Endothelial cell of umbilical vein (primary cell): Measurements from ENCODE around the gene ADAP1. TPM values are rescaled to one million over a fixed set of nuclear protein-coding genes. Genes with fewer than 3 reads are reported as not detected.

ENCODE experiments used
- BruUV-seq: library from RNA; stranded (reverse); fragments of 400-500 nt; replicated peaks from 2 replicates; lab custom pipeline; 2021; lab: Mats Ljungman, UMichigan
- CTCF ChIA-PET: fragments of 300-600, 350-600 bp; sonication (Branson Sonifier 250); formaldehyde crosslinking; loops from one replicate; lab custom pipeline; 2021; ENCODE audit warnings: antibody characterized with exemption, inconsistent platforms; lab: Charles Lee
- POLR2A ChIA-PET: fragments of 300-600, 350-600 bp; sonication (Branson Sonifier 250); formaldehyde crosslinking; loops from one replicate; lab custom pipeline; 2021; ENCODE audit warnings: antibody characterized with exemption, inconsistent platforms; lab: Charles Lee
- DNase-seq: peaks from one replicate; pipeline ENCODE4 v3.0.0-alpha.2; 2011; ENCODE audit warnings: low read depth, low spot score
- FAIRE-seq: peaks from 2 replicates; lab custom pipeline; 2011; peaks lifted over from hg19 to GRCh38; lab: Jason Lieb, UNC
- H2AFZ ChIP-seq: 2 replicates; pipeline ENCODE4 v1.6.0; 2012; ENCODE audit warnings: low read depth, low read length, control low read depth, inconsistent platforms
- H3K27ac ChIP-seq: 2 replicates; pipeline ENCODE4 v1.5.1; 2011; ENCODE audit warnings: low read depth, mild to moderate bottlenecking, control low read depth, low read length, moderate library complexity; ENCODE audit not compliant: insufficient read depth
- H3K27me3 ChIP-seq, 2 experiments: 2 replicates each; pipeline versions ENCODE4 v1.6.0 to v1.6.1; 2011; ENCODE audit warnings: low read length in 2 of 2, mixed read lengths in 1 of 2; ENCODE audit not compliant: control insufficient read depth in 2 of 2, insufficient read depth in 2 of 2
- H3K36me3 ChIP-seq, 2 experiments: 2 replicates in 1 of 2; 3 replicates in 1 of 2; pipeline ENCODE4 v1.5.1; 2011; ENCODE audit warnings: low read length in 2 of 2, mild to moderate bottlenecking in 1 of 2, moderate library complexity in 1 of 2; ENCODE audit not compliant: control insufficient read depth in 2 of 2, insufficient read depth in 2 of 2; ENCODE audit errors: extremely low read depth in 1 of 2
- H3K4me1 ChIP-seq: 3 replicates; pipeline ENCODE4 v1.5.1; 2011; ENCODE audit warnings: mild to moderate bottlenecking, low read length; ENCODE audit not compliant: control insufficient read depth, insufficient read depth; ENCODE audit errors: extremely low read depth
- H3K4me2 ChIP-seq: 2 replicates; pipeline ENCODE4 v1.6.1; 2011; ENCODE audit warnings: low read length, control low read depth, mixed read lengths; ENCODE audit not compliant: insufficient read depth
- H3K4me3 ChIP-seq, 3 experiments: fragments of 200-600 bp in 1 of 3; sonication (generic), shearing (Covaris generic) in 1 of 3; replicated peaks in 1 of 3; 2 replicates each; pipeline ENCODE4 v1.5.1; 2011 to 2016; ENCODE audit warnings: control low read depth in 3 of 3, low read length in 3 of 3, mild to moderate bottlenecking in 2 of 3, inconsistent platforms in 1 of 3, low read depth in 1 of 3, moderate library complexity in 1 of 3; ENCODE audit not compliant: insufficient read depth in 1 of 3
- H3K79me2 ChIP-seq: 2 replicates; pipeline ENCODE4 v1.6.0; 2012; ENCODE audit warnings: low read length, inconsistent platforms; ENCODE audit not compliant: control insufficient read depth, insufficient read depth
- H3K9ac ChIP-seq: replicated peaks from 2 replicates; pipeline ENCODE3; 2011; ENCODE audit warnings: low read length, control low read depth; ENCODE audit not compliant: insufficient read depth; ENCODE audit errors: extremely low read depth
- H3K9me1 ChIP-seq: replicated peaks from 3 replicates; pipeline ENCODE4 v1.6.0; 2011; ENCODE audit warnings: mild to moderate bottlenecking, low read length; ENCODE audit not compliant: control insufficient read depth, insufficient read depth; ENCODE audit errors: extremely low read depth
- H3K9me3 ChIP-seq: replicated peaks from 2 replicates; pipeline ENCODE4 v1.5.1; 2012; ENCODE audit warnings: low read length, inconsistent platforms; ENCODE audit not compliant: control insufficient read depth, insufficient read depth
- H4K20me1 ChIP-seq: replicated peaks from 2 replicates; pipeline ENCODE3; 2011; ENCODE audit warnings: mild to moderate bottlenecking, low read length; ENCODE audit not compliant: control insufficient read depth, insufficient read depth; ENCODE audit errors: extremely low read depth
- EZH2 ChIP-seq: IDR thresholded peaks from 2 replicates; pipeline ENCODE4 v1.6.1; 2012; ENCODE audit warnings: borderline replicate concordance, low read depth, mild to moderate bottlenecking, moderate library complexity, low read length, inconsistent platforms; ENCODE audit not compliant: severe bottlenecking
- FOS ChIP-seq: IDR thresholded peaks from 2 replicates; pipeline ENCODE4 v1.6.1; 2011; ENCODE audit warnings: mild to moderate bottlenecking, low read length, moderate library complexity, borderline replicate concordance; ENCODE audit not compliant: insufficient read depth
- GATA2 ChIP-seq: IDR thresholded peaks from 2 replicates; pipeline ENCODE4 v1.7.0; 2011; ENCODE audit warnings: low read depth, mild to moderate bottlenecking, moderate library complexity, mixed read lengths, low read length; ENCODE audit not compliant: insufficient read length, insufficient read depth
- JUN ChIP-seq: IDR thresholded peaks from 2 replicates; pipeline ENCODE4 v1.6.1; 2011; ENCODE audit warnings: borderline replicate concordance, low read depth; ENCODE audit not compliant: insufficient read length, insufficient read depth
- MYC ChIP-seq: IDR thresholded peaks from one replicate; pipeline ENCODE4 v1.6.1; 2011; ENCODE audit warnings: mild to moderate bottlenecking, low read depth, low read length
- POLR2A ChIP-seq: IDR thresholded peaks from 2 replicates; pipeline ENCODE4 v1.6.1; 2012; ENCODE audit warnings: low read depth, mild to moderate bottlenecking, control low read depth, low read length
- POLR2AphosphoS5 ChIP-seq: IDR thresholded peaks from 2 replicates; pipeline ENCODE4 v1.6.1; 2012; ENCODE audit warnings: low read depth, mild to moderate bottlenecking, control low read depth, low read length, moderate library complexity; ENCODE audit not compliant: insufficient read depth
- dilution Hi-C: fragments of 300-500 bp; cut with MboI; formaldehyde crosslinking; loops from one replicate; pipeline ENCODE4 v1.15.0; 2019; ENCODE audit warnings: low sequenced_read_pairs; ENCODE audit not compliant: extremely low pct_ligation_motif_present
- intact Hi-C: fragments of 100-400 bp; cut with micrococcal nuclease; formaldehyde crosslinking; loops from one replicate; pipeline ENCODE4 v1.10.0; 2022
- polyA plus RNA-seq, 4 experiments: library from polyadenylated mRNA; depleted of rRNA in 3 of 4; stranded (reverse) in 3 of 4; unstranded in 1 of 4; fragments of >200 nt; gene quantifications; 2 replicates each; pipeline versions ENCODE4 v1.2.1 to v1.2.3, GENCODE V29; 2011 to 2012; ENCODE audit warnings: missing spikeins in 1 of 4
- total RNA-seq: library from RNA; stranded (reverse); gene quantifications from 2 replicates; pipeline ENCODE4 v1.2.3, GENCODE V29; 2021
- TF ChIP-seq, protein P1 (sequence below), 2 donors: IDR thresholded peaks; 1 replicate in 1 of 2; 2 replicates in 1 of 2; pipeline ENCODE4 v1.5.1; 2011; ENCODE audit warnings: low read length in 2 of 2, mild to moderate bottlenecking in 2 of 2, moderate library complexity in 2 of 2, control low read depth in 1 of 2, inconsistent platforms in 1 of 2, low read depth in 1 of 2; ENCODE audit not compliant: insufficient read depth in 1 of 2; ENCODE audit errors: extremely low read depth in 1 of 2
- TF ChIP-seq, protein P2 (sequence below): IDR thresholded peaks from 2 replicates; pipeline ENCODE4 v1.6.1; 2011; ENCODE audit not compliant: insufficient read depth, insufficient read length

The ADAP1 gene
- total and polyA plus RNA-seq, 2 donors (not counting 3 experiments of a cell fraction or from before 2014, with no cell fraction given): 0.49 to 0.58 TPM

DNA sequence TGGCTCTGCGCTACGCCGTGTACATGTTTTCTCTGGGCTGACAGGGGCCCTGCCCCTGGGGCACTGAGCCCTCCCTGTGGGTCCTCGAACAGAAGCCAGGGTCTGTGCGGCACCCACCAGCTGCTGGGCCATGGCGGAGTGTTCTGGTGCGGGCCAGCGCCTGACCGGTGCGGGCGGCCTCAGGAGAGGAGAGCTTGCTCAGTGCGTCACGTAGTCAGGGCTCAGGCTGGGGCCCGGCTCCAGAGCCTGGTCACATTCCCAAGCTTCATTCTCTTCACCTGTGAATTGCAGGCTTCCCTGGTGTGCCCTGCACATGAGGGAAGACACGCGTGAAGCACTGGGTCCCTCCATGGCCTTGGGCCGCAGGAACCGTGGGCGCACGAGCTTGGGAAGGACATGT is 62.7 kb downstream of the ADAP1 start:
- Histone ChIP-seq H3K4me1 (no peaks in the 10 kb centered on the region), H3K27me3 (no peaks in the 10 kb centered on the region), H3K27ac (no peak overlapping the region), H4K20me1 (no peaks in the 10 kb centered on the region), H3K79me2 (peaks cover 3% of the 10 kb centered on the region), H3K9ac (no peak overlapping the region), H3K4me3 (no peak overlapping the region), H3K9me1 (no peaks in the 10 kb centered on the region), H3K36me3 (peaks cover 12 to 70% of the 10 kb centered on the region in 2 experiments), H3K9me3 (no peaks in the 10 kb centered on the region), H2AFZ (no peak overlapping the region), H3K4me2 (no peak overlapping the region)
- no peak for TF ChIP-seq JUN
- TF ChIP-seq, protein P1, sequence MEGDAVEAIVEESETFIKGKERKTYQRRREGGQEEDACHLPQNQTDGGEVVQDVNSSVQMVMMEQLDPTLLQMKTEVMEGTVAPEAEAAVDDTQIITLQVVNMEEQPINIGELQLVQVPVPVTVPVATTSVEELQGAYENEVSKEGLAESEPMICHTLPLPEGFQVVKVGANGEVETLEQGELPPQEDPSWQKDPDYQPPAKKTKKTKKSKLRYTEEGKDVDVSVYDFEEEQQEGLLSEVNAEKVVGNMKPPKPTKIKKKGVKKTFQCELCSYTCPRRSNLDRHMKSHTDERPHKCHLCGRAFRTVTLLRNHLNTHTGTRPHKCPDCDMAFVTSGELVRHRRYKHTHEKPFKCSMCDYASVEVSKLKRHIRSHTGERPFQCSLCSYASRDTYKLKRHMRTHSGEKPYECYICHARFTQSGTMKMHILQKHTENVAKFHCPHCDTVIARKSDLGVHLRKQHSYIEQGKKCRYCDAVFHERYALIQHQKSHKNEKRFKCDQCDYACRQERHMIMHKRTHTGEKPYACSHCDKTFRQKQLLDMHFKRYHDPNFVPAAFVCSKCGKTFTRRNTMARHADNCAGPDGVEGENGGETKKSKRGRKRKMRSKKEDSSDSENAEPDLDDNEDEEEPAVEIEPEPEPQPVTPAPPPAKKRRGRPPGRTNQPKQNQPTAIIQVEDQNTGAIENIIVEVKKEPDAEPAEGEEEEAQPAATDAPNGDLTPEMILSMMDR (IDR thresholded peaks at IDR 0.05; ENCODE audit: extremely low read depth in 1 of 2, insufficient read depth in 1 of 2, low read depth in 1 of 2, low read length in 2 of 2): no peak
- no TSS peak for BruUV-seq
- intact Hi-C loops (no loop called here), dilution Hi-C loops (no loop called here)
- POLR2A ChIA-PET: no interaction called here
- CTCF ChIA-PET: interaction anchor here (0.7 to 0.9 kb wide), 2 partner anchors 10 to 12 kb away, joined by 3 to 4 read pairs; no protein-coding TSS in a partner anchor
- FAIRE-seq: no peak
- no peak for DNase-seq

DNA sequence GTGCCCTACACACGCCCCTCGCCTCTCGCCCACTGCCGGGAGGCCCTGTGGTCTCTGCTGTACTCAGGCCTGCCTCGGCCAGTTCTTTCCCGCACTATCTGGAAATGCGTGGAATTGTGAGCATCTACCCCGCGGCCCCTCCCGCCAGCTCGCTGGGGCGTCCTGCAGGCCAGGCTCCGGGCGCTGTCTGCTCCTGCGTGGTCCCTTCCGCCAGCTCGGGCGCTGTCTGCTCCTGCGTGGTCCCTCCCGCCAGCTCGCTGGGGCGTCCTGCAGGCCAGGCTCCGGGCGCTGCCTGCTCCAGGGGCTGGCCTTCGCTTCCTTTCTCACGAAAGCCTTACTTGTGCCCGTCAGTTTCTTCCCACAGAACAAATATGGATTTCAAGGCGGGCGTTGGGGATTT is 63.2 kb downstream of the ADAP1 start:
- dilution Hi-C loops: no loop called here
- intact Hi-C loops: no loop called here
- peaks cover 12 to 73% of the 10 kb centered on the region in 2 experiments for H3K36me3 ChIP-seq
- H4K20me1 ChIP-seq: no peaks in the 10 kb centered on the region
- no peak overlapping the region for H2AFZ ChIP-seq
- no peaks in the 10 kb centered on the region for H3K27me3 ChIP-seq
- POLR2A ChIA-PET: no interaction called here
- H3K79me2 ChIP-seq: peaks cover 3% of the 10 kb centered on the region
- DNase-seq (no peak), FAIRE-seq (no peak)
- BruUV-seq: no TSS peak
- TF ChIP-seq POLR2A (no peak), JUN (no peak), GATA2 (no peak), POLR2AphosphoS5 (no peak), MYC (no peak), FOS (no peak), EZH2 (no peak)
- TF ChIP-seq, protein P1 (IDR thresholded peaks at IDR 0.05; ENCODE audit: extremely low read depth in 1 of 2, insufficient read depth in 1 of 2, low read depth in 1 of 2, low read length in 2 of 2): no peak
- TF ChIP-seq, protein P2, sequence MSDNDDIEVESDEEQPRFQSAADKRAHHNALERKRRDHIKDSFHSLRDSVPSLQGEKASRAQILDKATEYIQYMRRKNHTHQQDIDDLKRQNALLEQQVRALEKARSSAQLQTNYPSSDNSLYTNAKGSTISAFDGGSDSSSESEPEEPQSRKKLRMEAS: no peak
- no peaks in the 10 kb centered on the region for H3K4me1 ChIP-seq
- H3K27ac ChIP-seq: no peak overlapping the region
- no peak overlapping the region for H3K4me2 ChIP-seq
- no peak overlapping the region for H3K9ac ChIP-seq
- H3K4me3 ChIP-seq: no peak overlapping the region
- no peaks in the 10 kb centered on the region for H3K9me3 ChIP-seq
- no peaks in the 10 kb centered on the region for H3K9me1 ChIP-seq
- CTCF ChIA-PET: interaction anchor here (0.7 to 0.9 kb wide), 2 partner anchors 11 to 12 kb away, joined by 3 to 4 read pairs; no protein-coding TSS in a partner anchor
